Tibial nerve (tissue), 4 donors: Measurements from ENCODE around the gene ZNF646. TPM values are rescaled to one million over a fixed set of nuclear protein-coding genes. Genes with fewer than 3 reads are reported as not detected.

ENCODE experiments used
- DNase-seq, 2 donors: peaks; one replicate each; pipeline ENCODE4 v3.0.0-alpha.2; 2019; ENCODE audit warnings: low spot score in 2 of 2
- H3K27ac ChIP-seq, 4 donors: fragments of 200-600 bp; sonication (generic) in 3 of 4; one replicate each; pipeline ENCODE4 v1.5.1; 2017 to 2019; ENCODE audit warnings: mild to moderate bottlenecking in 1 of 4
- H3K27me3 ChIP-seq, 2 donors: fragments of 200-600 bp; sonication (generic) in 1 of 2; one replicate each; pipeline versions ENCODE4 v1.5.1 to v1.6.0; 2017 to 2019
- H3K36me3 ChIP-seq, 3 donors: fragments of 200-600 bp; sonication (generic); one replicate each; pipeline ENCODE4 v1.5.1; 2018 to 2019
- H3K4me1 ChIP-seq, 4 donors: fragments of 200-600 bp; sonication (generic) in 3 of 4; one replicate each; pipeline ENCODE4 v1.5.1; 2017 to 2019
- H3K4me3 ChIP-seq, 4 donors: fragments of 200-600 bp; sonication (generic) in 3 of 4; one replicate each; pipeline ENCODE4 v1.5.1; 2017 to 2019; ENCODE audit warnings: mild to moderate bottlenecking in 1 of 4, moderate library complexity in 1 of 4
- H3K9me3 ChIP-seq, 4 donors: fragments of 200-600 bp; sonication (generic) in 3 of 4; one replicate each; pipeline ENCODE4 v1.5.1; 2017 to 2019
- EP300 ChIP-seq, 2 donors: sonication (generic); formaldehyde crosslinking; IDR thresholded peaks; one replicate each; pipeline ENCODE4 v1.6.1; 2017; ENCODE audit warnings: antibody characterized with exemption in 2 of 2, mild to moderate bottlenecking in 1 of 2
- POLR2A ChIP-seq, 2 donors: fragments of 450-650 bp; IDR thresholded peaks; one replicate each; pipeline ENCODE4 v1.6.1; 2017; ENCODE audit warnings: antibody characterized with exemption in 2 of 2, mild to moderate bottlenecking in 2 of 2, moderate library complexity in 2 of 2
- WGBS, 2 donors: methylation state at CpG; one replicate each; pipeline ENCODE4 v1.1.5; 2018; 5-methylcytosine and 5-hydroxymethylcytosine counted together
- total RNA-seq, 4 donors: library from RNA; depleted of rRNA; stranded (reverse); fragments of >200 nt; gene quantifications; one replicate each; pipeline ENCODE4 v1.1.0, GENCODE V29; 2016
- TF ChIP-seq, protein P1 (sequence below), 5 experiments: fragments of 200-600 bp in 3 of 5; fragments of 450-650 bp in 2 of 5; sonication (generic) in 3 of 5; IDR thresholded peaks; one replicate each; pipeline ENCODE4 v1.5.1; 2016 to 2019; ENCODE audit warnings: antibody characterized with exemption in 5 of 5, mild to moderate bottlenecking in 3 of 5, moderate library complexity in 2 of 5

ZNF646 gene
- total RNA-seq, 4 donors from 2014 or later: 13.4 to 22.5 (median 20.0) TPM

DNA sequence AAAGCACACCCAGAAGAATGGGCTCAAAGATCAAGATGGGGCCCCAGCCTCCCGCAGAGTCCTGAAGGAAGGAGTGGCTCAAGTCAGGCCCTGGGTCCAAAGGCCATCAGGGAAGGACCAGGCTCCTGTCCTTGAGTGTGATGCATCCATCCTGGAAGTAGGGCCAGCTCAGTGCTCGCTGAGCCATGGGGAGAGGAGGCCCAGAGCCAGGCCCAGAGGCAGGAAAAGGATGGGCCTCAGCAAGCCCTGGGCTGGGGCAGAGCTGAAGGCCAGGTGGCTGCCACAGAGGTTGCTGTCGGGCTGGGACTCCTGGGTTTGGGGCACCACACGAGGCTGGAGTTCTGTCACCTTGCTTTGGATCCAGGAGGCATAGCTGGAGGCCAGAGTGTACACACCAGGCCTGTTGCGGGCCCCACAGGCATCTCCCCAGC, 57.6 kb downstream of the ZNF646 start:
- DNase-seq: no peak
- peaks cover 0 to 43% (median 2%) of the 10 kb centered on the region in 4 donors for H3K4me1 ChIP-seq
- H3K27ac ChIP-seq: peak overlapping the region in 2 of 4 donors; percentile 47 to 85
- 79 to 83% methylated on average over 3 to 5 of the region's 5 CpGs for WGBS, 2 donors
- H3K4me3 ChIP-seq: no peak overlapping the region
- no peaks in the 10 kb centered on the region for H3K9me3 ChIP-seq
- peaks cover 0 to 18% of the 10 kb centered on the region in 2 donors for H3K27me3 ChIP-seq
- peaks cover 0 to 66% (median 4%) of the 10 kb centered on the region in 3 donors for H3K36me3 ChIP-seq
- TF ChIP-seq, protein P1, sequence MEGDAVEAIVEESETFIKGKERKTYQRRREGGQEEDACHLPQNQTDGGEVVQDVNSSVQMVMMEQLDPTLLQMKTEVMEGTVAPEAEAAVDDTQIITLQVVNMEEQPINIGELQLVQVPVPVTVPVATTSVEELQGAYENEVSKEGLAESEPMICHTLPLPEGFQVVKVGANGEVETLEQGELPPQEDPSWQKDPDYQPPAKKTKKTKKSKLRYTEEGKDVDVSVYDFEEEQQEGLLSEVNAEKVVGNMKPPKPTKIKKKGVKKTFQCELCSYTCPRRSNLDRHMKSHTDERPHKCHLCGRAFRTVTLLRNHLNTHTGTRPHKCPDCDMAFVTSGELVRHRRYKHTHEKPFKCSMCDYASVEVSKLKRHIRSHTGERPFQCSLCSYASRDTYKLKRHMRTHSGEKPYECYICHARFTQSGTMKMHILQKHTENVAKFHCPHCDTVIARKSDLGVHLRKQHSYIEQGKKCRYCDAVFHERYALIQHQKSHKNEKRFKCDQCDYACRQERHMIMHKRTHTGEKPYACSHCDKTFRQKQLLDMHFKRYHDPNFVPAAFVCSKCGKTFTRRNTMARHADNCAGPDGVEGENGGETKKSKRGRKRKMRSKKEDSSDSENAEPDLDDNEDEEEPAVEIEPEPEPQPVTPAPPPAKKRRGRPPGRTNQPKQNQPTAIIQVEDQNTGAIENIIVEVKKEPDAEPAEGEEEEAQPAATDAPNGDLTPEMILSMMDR (IDR thresholded peaks at IDR 0.05): no peak
- no peak for TF ChIP-seq EP300 (IDR thresholded peaks at IDR 0.05)
- TF ChIP-seq POLR2A (IDR thresholded peaks at IDR 0.05): no peak

DNA sequence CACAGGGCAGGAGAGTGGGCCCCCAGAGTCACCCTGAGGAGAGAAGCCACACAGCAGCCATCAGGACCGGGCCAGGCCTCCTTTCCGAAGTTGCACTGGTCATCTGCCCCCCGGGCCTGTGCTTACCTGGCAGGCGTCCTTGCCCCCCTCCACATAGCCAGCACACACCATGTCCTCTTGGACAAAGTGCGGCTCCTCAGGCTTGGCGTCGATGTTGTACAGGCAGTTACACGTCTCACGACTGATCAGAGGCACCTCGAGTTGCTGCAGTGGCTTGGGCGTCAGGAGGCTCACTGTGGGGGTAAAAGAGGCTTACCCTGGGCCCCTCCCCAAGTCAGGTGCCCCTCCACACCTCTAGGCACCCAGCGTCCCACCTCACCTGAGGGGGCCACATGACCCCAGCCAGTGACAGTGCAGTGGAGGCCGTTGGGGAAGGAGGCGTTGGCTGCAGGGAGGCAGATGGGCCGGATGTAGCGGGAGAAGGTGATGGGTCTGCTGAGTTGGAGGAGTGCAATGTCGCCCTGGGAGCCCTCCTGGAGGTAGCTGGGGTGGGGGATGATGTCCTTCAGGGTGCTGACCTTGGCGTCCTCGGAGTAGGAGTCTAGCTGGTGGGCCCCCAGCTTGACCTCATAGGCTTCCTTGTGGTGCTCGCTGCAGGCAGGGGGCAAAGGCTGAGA, 58.2 kb downstream of the ZNF646 start:
- Histone ChIP-seq H3K36me3 (peaks cover 0 to 60% (median under 1%) of the 10 kb centered on the region in 3 donors), H3K27me3 (peaks cover 0 to 19% of the 10 kb centered on the region in 2 donors), H3K4me3 (no peak overlapping the region), H3K9me3 (no peaks in the 10 kb centered on the region), H3K27ac (peak overlapping the region in 2 of 4 donors; percentile 41 to 85), H3K4me1 (peaks cover 0 to 41% (median 2%) of the 10 kb centered on the region in 4 donors)
- no peak for TF ChIP-seq EP300 (IDR thresholded peaks at IDR 0.05)
- TF ChIP-seq POLR2A (IDR thresholded peaks at IDR 0.05): no peak
- TF ChIP-seq, protein P1 (IDR thresholded peaks at IDR 0.05): no peak
- DNase-seq: no peak
- 85 to 87% methylated on average over 18 to 20 of the region's 20 CpGs for WGBS, 2 donors

DNA sequence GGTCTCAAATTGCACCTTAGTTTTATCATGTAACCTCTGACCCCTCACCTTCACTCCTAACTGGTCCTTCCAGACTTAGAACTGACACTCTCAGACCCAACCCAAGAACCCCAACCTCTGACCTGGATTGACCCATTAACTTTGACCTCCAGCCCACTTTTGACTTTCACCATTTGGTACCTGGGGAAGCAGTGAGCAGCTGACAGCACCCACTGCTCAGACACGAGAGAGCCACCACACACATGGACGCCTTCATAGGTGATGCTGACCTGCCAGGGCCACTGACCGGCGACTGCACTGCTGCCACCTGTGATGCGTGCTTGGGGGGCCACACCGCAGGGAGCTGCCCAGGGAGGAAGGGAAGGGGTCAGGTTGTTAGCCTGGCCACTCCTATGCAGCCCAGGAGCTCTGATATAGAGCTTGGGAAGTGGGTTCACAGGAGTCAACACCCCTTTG, 58.9 kb downstream of the ZNF646 start:
- no peak overlapping the region for H3K27ac ChIP-seq
- 85 to 93% methylated on average over 6 of the region's 6 CpGs for WGBS, 2 donors
- no peak for TF ChIP-seq POLR2A (IDR thresholded peaks at IDR 0.05)
- TF ChIP-seq, protein P1 (IDR thresholded peaks at IDR 0.05): no peak
- H3K4me1 ChIP-seq: peaks cover 0 to 35% (median under 1%) of the 10 kb centered on the region in 4 donors
- DNase-seq: no peak
- H3K4me3 ChIP-seq: no peak overlapping the region
- no peaks in the 10 kb centered on the region for H3K9me3 ChIP-seq
- H3K27me3 ChIP-seq: peaks cover 0 to 19% of the 10 kb centered on the region in 2 donors
- peaks cover 0 to 54% (median 0%) of the 10 kb centered on the region in 3 donors for H3K36me3 ChIP-seq

Other genes with a start within 250 kb of the ZNF646 start
- gene BCL7C, start 180.3 kb upstream of the ZNF646 start, total RNA-seq: 10 to 100 TPM; 42.9 to 54.0 (median 48.2) TPM
- gene CTF1, start 177.8 kb upstream of the ZNF646 start, total RNA-seq: 1 to 10 TPM; 2.2 to 5.9 (median 3.1) TPM
- gene FBXL19, start 150.8 kb upstream of the ZNF646 start, total RNA-seq: 10 to 100 TPM in 3 of 4 donors, 1 to 10 TPM in 1; 7.4 to 25.8 (median 16.7) TPM
- 10 to 100 TPM; 50.7 to 58.4 (median 52.9) TPM for gene ORAI3, start 125.4 kb upstream of the ZNF646 start, total RNA-seq
- gene SETD1A, start 116.7 kb upstream of the ZNF646 start, total RNA-seq: 10 to 100 TPM in 2 of 4 donors, 1 to 10 TPM in 2; 7.9 to 17.1 (median 10.7) TPM
- 10 to 100 TPM; 14.9 to 42.9 (median 22.5) TPM for gene HSD3B7, start 89.2 kb upstream of the ZNF646 start, total RNA-seq
- 1 to 10 TPM in 3 of 4 donors, under 1 TPM in 1; 0.84 to 6.1 (median 1.3) TPM for gene STX1B, start 63.8 kb upstream of the ZNF646 start, total RNA-seq
- gene STX4, start 40.9 kb upstream of the ZNF646 start, total RNA-seq: 10 to 100 TPM; 50.7 to 69.3 (median 63.9) TPM
- gene ZNF668, start 182 bp upstream of the ZNF646 start, total RNA-seq: 10 to 100 TPM; 15.5 to 20.3 (median 16.7) TPM
- gene PRSS53, start 14.5 kb downstream of the ZNF646 start, total RNA-seq: 1 to 10 TPM; 1.3 to 5.4 (median 3.1) TPM
- gene VKORC1, start 20.4 kb downstream of the ZNF646 start, total RNA-seq: 100 to 1,000 TPM; 114 to 180 (median 136) TPM
- gene BCKDK, start 34.0 kb downstream of the ZNF646 start, total RNA-seq: 10 to 100 TPM; 37.9 to 53.4 (median 45.6) TPM
- 10 to 100 TPM; 79.5 to 99.0 (median 92.7) TPM for gene KAT8, start 43.2 kb downstream of the ZNF646 start, total RNA-seq
- gene PRSS8, start 61.3 kb downstream of the ZNF646 start, total RNA-seq: under 1 TPM in 1 of 4 donors, not detected in 3; 0.20 TPM
- gene PRSS36, start 75.6 kb downstream of the ZNF646 start, total RNA-seq: 10 to 100 TPM in 2 of 4 donors, 1 to 10 TPM in 2; 6.5 to 21.3 (median 10.8) TPM
- 100 to 1,000 TPM in 3 of 4 donors, 10 to 100 TPM in 1; 91.8 to 125 (median 109) TPM for gene FUS, start 105.7 kb downstream of the ZNF646 start, total RNA-seq
- 10 to 100 TPM; 27.8 to 64.5 (median 46.7) TPM for gene PYCARD, start 128.3 kb downstream of the ZNF646 start, total RNA-seq
- under 1 TPM in 3 of 4 donors, not detected in 1; under 0.01 to 0.60 (median 0.21) TPM for gene TRIM72, start 139.7 kb downstream of the ZNF646 start, total RNA-seq
- gene PYDC1, start 142.7 kb downstream of the ZNF646 start, total RNA-seq: 1 to 10 TPM in 1 of 4 donors, not detected in 3; 5.5 TPM
- gene ITGAM, start 185.6 kb downstream of the ZNF646 start, total RNA-seq: 10 to 100 TPM; 10.9 to 31.0 (median 27.1) TPM